GM18508 (cell line): Measurements from ENCODE around the gene DUSP14.

Experiments used
- ATAC-seq: cut with Tn5 transposase; IDR thresholded peaks from one replicate; pipeline ENCODE4 v1.9.1; 2021; ENCODE audit warnings: moderate number of reproducible peaks; ENCODE audit not compliant: insufficient read depth, unreplicated experiment

The DUSP14 gene

DNA sequence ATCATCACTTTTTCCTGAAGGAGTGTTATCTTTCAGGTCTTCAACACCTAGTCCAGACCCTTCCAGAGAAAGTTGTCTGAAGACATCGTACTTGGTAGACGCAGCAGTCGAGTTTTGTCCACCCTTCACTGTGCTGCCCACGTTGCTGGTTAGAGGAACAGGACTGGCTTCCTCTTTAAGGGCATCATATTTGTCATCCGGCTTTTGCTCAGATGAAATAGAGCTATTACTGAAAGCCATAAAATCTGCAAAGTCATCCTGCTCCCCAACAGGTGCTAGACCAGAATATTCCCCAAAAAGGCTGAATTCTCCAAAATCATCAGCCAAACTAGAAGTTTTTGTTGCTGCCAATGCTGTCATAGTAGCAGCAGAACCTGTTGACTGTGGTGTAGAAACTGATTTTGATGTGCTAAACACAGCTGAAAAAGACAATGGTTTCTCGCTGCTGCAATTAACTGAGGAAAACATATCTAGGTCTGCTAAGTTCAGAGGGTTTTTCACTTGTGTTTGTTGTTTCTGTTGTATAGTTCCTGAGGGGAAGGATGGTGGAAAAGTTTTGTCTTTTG is 63.8 kb downstream of the DUSP14 start:
- no peak for ATAC-seq

GRCh38 chr17:37555386-37555785 is 65.7 kb downstream of the DUSP14 start:
- ATAC-seq: no peak

DNA sequence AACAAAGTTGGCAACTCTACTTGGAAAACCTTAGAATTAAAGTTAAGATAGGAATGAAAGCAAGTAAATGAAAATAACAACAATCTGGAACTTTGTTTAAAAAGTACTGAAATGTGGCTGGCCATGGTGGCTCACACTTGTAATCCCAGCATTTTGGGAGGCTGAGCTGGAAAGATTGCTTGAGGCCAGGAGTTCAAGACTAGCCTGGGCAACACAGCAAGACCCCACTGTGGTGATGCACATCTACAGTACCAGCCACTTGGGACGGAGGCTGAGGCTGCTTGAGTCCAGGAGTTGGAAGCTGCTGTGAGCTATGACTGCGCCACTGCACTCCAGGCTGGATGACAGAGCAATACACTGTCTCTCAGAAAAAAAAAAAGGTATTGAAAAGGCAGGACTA is 67.8 kb downstream of the DUSP14 start:
- ATAC-seq: no peak

GRCh38 chr17:37558299-37558698 is 68.6 kb downstream of the DUSP14 start:
- no peak for ATAC-seq

DNA sequence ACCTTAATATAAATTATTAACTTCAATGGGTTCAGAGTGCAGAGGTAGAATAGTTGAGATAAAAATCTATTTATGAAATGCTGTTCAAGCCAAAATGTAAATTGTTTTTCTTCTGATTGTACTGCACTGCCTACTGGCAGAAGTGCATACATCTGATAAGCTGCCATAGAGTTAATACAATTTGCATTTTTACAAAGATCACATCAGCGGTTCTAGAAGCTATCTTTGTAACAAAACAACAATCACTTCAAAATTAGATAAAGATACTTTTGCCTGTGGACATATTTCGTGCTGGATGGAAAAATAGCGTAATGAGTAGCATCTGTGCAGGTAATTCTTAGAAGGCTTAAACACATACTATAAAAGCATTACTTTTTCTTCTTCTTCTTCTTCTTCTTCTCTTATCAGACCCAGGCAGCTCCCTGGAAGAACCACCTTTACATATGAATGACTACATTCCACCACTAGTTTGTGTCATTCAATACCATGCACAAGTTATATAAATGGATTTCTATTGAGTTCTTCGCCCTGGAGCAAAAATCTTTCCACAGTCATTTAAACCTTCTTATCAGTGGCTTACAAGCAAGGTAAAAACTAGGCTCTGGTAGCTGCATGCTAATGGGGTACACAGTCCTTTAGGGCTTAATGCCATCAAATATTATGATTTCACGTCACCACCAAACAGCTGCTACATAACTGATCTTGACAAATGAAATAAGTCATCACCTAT is 72.5 kb downstream of the DUSP14 start:
- ATAC-seq: no peak
